Left ventricle myocardium inferior (tissue), 1 donor: Measurements from ENCODE around the gene SLC9A3. TPM values are rescaled to one million over a fixed set of nuclear protein-coding genes. Genes with fewer than 3 reads are reported as not detected.

Experiments used
- DNase-seq: peaks from one replicate; pipeline ENCODE4 v3.0.0-alpha.2; 2020
- H3K27ac ChIP-seq: fragments of 200-600 bp; replicated peaks from 2 replicates; pipeline ENCODE4 v1.8.0; 2021
- H3K27me3 ChIP-seq: fragments of 200-600 bp; 2 replicates; pipeline ENCODE4 v1.8.0; 2021; ENCODE audit warnings: low read depth
- H3K36me3 ChIP-seq: fragments of 200-600 bp; 2 replicates; pipeline ENCODE4 v1.8.0; 2021
- H3K4me1 ChIP-seq: fragments of 200-600 bp; 2 replicates; pipeline ENCODE4 v1.8.0; 2021
- H3K4me3 ChIP-seq: fragments of 200-600 bp; 2 replicates; pipeline ENCODE4 v1.8.0; 2021; ENCODE audit warnings: mild to moderate bottlenecking, moderate library complexity
- H3K9me3 ChIP-seq: fragments of 200-600 bp; replicated peaks from 2 replicates; pipeline ENCODE4 v1.8.0; 2021
- intact Hi-C: fragments of 100-400 bp; cut with micrococcal nuclease; formaldehyde crosslinking; loops from one replicate; pipeline ENCODE4 v1.11.0; 2022
- total RNA-seq: library from RNA; stranded (reverse); fragmentation: NEBNext Ultra II Directional; extraction: Animal tissue kit (Norgen Biotek cat#: 25700); gene quantifications from one replicate; pipeline ENCODE4 v1.2.1, GENCODE V29; 2021
- TF ChIP-seq, protein P1 (sequence below): fragments of 200-600 bp; IDR thresholded peaks from 2 replicates; pipeline ENCODE4 v1.8.0; 2021; ENCODE audit warnings: antibody characterized with exemption, mild to moderate bottlenecking, borderline replicate concordance
- donor health status: DM: no; HTN: yes; CAD: no; lungs with severe emphysema.

Gene SLC9A3
- total RNA-seq, 1 donor from 2014 or later, result 0.91 TPM

DNA sequence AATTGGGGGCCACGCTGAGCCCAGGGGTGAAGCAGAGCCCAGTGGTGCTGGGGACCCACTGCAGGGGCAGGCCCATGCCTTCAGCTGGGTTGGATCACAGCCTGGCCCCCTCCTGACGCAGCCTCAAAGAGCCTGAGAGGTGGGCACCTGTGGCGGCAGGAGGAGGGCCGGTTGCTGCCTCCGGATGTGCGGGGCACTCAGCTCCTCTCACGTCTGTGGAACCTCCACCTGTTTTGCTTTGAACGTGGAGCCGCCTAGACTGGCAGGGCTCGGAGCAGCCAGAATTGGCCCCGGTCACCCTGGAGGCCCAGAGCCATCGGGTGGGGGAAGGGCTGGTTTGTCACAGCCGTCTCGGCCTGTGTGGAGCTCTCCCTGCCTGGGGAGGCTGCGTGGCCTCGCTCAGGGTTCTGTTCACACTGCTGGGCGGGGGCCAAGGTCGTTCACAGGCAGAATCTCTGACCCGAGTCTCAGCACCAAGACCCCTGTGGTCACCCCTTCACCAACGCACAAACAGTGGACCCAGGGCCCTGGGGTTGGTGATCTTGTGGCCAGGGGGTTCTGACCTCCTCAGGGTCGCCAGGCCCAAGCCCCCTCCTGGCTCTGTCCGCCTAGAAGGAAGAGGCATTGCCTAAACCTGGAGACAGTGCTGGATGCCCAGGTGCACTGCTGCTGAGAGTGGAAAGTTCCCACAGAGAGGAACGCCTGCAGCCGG lies 9.2 kb upstream of the SLC9A3 start:
- H3K36me3 ChIP-seq, result no peaks in the 10 kb centered on the region
- H3K27me3 ChIP-seq, result peaks cover 93% of the 10 kb centered on the region
- TF ChIP-seq, protein P1, sequence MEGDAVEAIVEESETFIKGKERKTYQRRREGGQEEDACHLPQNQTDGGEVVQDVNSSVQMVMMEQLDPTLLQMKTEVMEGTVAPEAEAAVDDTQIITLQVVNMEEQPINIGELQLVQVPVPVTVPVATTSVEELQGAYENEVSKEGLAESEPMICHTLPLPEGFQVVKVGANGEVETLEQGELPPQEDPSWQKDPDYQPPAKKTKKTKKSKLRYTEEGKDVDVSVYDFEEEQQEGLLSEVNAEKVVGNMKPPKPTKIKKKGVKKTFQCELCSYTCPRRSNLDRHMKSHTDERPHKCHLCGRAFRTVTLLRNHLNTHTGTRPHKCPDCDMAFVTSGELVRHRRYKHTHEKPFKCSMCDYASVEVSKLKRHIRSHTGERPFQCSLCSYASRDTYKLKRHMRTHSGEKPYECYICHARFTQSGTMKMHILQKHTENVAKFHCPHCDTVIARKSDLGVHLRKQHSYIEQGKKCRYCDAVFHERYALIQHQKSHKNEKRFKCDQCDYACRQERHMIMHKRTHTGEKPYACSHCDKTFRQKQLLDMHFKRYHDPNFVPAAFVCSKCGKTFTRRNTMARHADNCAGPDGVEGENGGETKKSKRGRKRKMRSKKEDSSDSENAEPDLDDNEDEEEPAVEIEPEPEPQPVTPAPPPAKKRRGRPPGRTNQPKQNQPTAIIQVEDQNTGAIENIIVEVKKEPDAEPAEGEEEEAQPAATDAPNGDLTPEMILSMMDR, result no peak
- H3K27ac ChIP-seq, result no peak overlapping the region
- DNase-seq, result no peak
- intact Hi-C loops, result no loop called here
- H3K4me3 ChIP-seq, result no peak overlapping the region
- H3K9me3 ChIP-seq, result no peaks in the 10 kb centered on the region
- no peaks in the 10 kb centered on the region for H3K4me1 ChIP-seq

- DNase-seq, result no peak
- intact Hi-C loops, result no loop called here
- no peak overlapping the region for H3K4me3 ChIP-seq
- peaks cover 93% of the 10 kb centered on the region for H3K27me3 ChIP-seq
- H3K27ac ChIP-seq, result no peak overlapping the region
- H3K9me3 ChIP-seq, result no peaks in the 10 kb centered on the region
- TF ChIP-seq, protein P1, result no peak
- no peaks in the 10 kb centered on the region for H3K4me1 ChIP-seq
- H3K36me3 ChIP-seq, result no peaks in the 10 kb centered on the region
These were observed 8.4 kb upstream of the SLC9A3 start for GRCh38 chr5:532521-533242.

DNA sequence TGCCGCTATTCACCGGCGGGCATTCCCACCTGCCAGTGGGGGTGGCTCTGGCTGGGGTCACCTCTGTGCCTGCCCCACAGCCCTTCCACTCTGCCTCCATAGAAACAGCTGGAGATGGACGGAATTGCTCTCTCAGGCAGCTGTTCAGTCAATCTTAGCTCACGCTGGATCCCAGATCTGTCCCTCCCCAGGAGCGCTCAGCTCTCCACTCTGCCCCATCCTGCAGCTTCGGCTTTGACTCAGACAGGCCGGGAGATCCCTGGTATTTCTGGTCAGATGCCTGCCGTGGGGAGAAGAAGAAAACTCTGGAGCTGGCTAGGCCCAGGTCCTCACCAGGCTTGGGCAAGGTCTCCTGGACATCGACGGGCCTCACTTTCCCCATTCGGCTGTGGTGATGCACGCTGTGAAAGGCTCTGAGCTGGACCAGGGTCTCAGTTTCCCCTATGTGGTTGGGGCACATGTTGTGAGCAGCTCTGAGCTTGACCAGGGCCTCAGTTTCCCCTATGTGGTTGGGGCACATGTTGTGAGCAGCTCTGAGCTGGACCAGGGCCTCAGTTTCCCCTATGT lies 7.6 kb upstream of the SLC9A3 start:
- intact Hi-C loops, result no loop called here
- Histone ChIP-seq H3K27me3 (peaks cover 94% of the 10 kb centered on the region), H3K9me3 (no peaks in the 10 kb centered on the region), H3K36me3 (no peaks in the 10 kb centered on the region), H3K27ac (no peak overlapping the region), H3K4me1 (no peaks in the 10 kb centered on the region), H3K4me3 (no peak overlapping the region)
- TF ChIP-seq, protein P1, result no peak
- DNase-seq, result no peak

DNA sequence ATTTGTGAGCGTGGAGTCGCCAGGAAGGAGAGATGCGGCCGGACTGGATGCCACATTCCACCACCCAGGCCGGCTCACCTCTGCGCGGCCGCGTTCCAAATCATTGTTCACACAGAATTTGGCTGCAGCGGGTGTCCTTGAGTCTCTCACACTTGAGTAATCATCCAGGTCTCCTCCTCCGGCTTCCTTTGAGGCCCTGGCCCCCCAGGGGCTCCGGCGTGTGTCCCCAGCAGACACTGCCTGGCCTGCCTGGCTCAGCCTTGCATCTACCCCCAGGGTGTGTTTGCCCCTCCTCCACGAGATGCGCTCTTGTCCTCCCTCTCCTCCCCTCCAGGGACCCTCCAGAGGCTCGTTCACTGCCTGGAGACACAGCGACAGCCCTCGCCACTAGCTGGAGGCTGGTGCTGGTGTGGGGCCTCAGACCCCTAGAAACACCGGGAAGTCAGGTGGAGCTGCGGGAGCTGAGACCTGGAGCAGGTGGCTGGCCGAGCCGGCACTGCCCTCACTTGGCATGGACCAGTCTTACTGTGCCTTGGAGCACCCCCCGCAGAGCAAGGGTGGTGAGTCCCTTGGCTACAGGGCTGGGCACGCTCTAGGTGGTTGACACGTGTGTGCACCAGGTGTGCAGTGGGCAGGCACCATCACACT lies 7.0 kb upstream of the SLC9A3 start:
- TF ChIP-seq, protein P1, result no peak
- Histone ChIP-seq H3K9me3 (no peaks in the 10 kb centered on the region), H3K4me1 (no peaks in the 10 kb centered on the region), H3K36me3 (no peaks in the 10 kb centered on the region), H3K27me3 (peaks cover 100% of the 10 kb centered on the region), H3K27ac (no peak overlapping the region), H3K4me3 (no peak overlapping the region)
- intact Hi-C loops, result no loop called here
- DNase-seq, result no peak
